HG02571 (cell line): ENCODE measurements around the gene CNTNAP5.

Experiments
- ATAC-seq: cut with Tn5 transposase; IDR thresholded peaks from one replicate; pipeline ENCODE4 v1.9.1; 2021; ENCODE audit warnings: mild to moderate bottlenecking, moderate library complexity; ENCODE audit not compliant: unreplicated experiment

Gene CNTNAP5

GRCh38 chr2:124053796-124054195 lies 28.7 kb downstream of the CNTNAP5 start:
- no peak for ATAC-seq

GRCh38 chr2:124063596-124063995 lies 38.5 kb downstream of the CNTNAP5 start:
- ATAC-seq: no peak

- no peak for ATAC-seq
Measured at GRCh38 chr2:124065636-124066035, 40.5 kb downstream of the CNTNAP5 start.

- ATAC-seq: no peak
Measured at GRCh38 chr2:124066776-124067175, 41.7 kb downstream of the CNTNAP5 start.

- ATAC-seq: no peak
Measured at GRCh38 chr2:124079045-124079444, 54.0 kb downstream of the CNTNAP5 start.

GRCh38 chr2:124080281-124081153 lies 55.4 kb downstream of the CNTNAP5 start:
- no peak for ATAC-seq

- no peak for ATAC-seq
Measured at GRCh38 chr2:124081154-124081716, 56.1 kb downstream of the CNTNAP5 start.

- no peak for ATAC-seq
Measured at GRCh38 chr2:124088616-124089015, 63.5 kb downstream of the CNTNAP5 start.

GRCh38 chr2:124091721-124092120 lies 66.6 kb downstream of the CNTNAP5 start:
- ATAC-seq: no peak

- no peak for ATAC-seq
Measured at GRCh38 chr2:124092651-124093050, 67.6 kb downstream of the CNTNAP5 start.

GRCh38 chr2:124104914-124105313 lies 79.8 kb downstream of the CNTNAP5 start:
- no peak for ATAC-seq

- ATAC-seq: no peak
Measured at GRCh38 chr2:124112206-124112605, 87.1 kb downstream of the CNTNAP5 start.

- no peak for ATAC-seq
Measured at GRCh38 chr2:124112966-124113365, 87.9 kb downstream of the CNTNAP5 start.

GRCh38 chr2:124120246-124120645 lies 95.2 kb downstream of the CNTNAP5 start:
- no peak for ATAC-seq

- ATAC-seq: no peak
Measured at GRCh38 chr2:124121106-124121505, 96.0 kb downstream of the CNTNAP5 start.

- no peak for ATAC-seq
Measured at GRCh38 chr2:124121760-124122275, 96.7 kb downstream of the CNTNAP5 start.

- ATAC-seq: no peak
Measured at GRCh38 chr2:124122340-124122739, 97.3 kb downstream of the CNTNAP5 start.

- ATAC-seq: no peak
Measured at GRCh38 chr2:124131276-124131675, 106.2 kb downstream of the CNTNAP5 start.

GRCh38 chr2:124136110-124136509 lies 111.0 kb downstream of the CNTNAP5 start:
- no peak for ATAC-seq

GRCh38 chr2:124138076-124138475 lies 113.0 kb downstream of the CNTNAP5 start:
- ATAC-seq: no peak

- ATAC-seq: no peak
Measured at GRCh38 chr2:124145982-124146381, 120.9 kb downstream of the CNTNAP5 start.

GRCh38 chr2:124147552-124147951 lies 122.5 kb downstream of the CNTNAP5 start:
- no peak for ATAC-seq
